K562 (cell line): ENCODE measurements around the gene ANKRD13D. TPM values are rescaled to one million over a fixed set of nuclear protein-coding genes. Genes with fewer than 3 reads are reported as not detected.

Experiments
- CCNT2 ChIP-seq: IDR thresholded peaks from 2 replicates; pipeline ENCODE4 v1.6.1; 2011; ENCODE audit warnings: borderline replicate concordance, low read depth, mild to moderate bottlenecking, moderate library complexity, mixed read lengths, low read length; ENCODE audit not compliant: insufficient read length; ENCODE audit errors: extremely low read depth
- CHAMP1 ChIP-seq: fragments of 450-650 bp; IDR thresholded peaks from 2 replicates; pipeline ENCODE4 v1.6.1; 2016; ENCODE audit warnings: mild to moderate bottlenecking
- CHD4 ChIP-seq: fragments of 200-600 bp; sonication (generic); IDR thresholded peaks from 3 replicates; pipeline ENCODE4 v1.6.1; 2012; ENCODE audit warnings: low read depth, mild to moderate bottlenecking, mixed read lengths, low read length, inconsistent platforms; ENCODE audit not compliant: insufficient read depth, insufficient replicate concordance, poor library complexity, severe bottlenecking
- CREB1 ChIP-seq, 2 experiments: sonication (generic) in 1 of 2; formaldehyde crosslinking in 1 of 2; IDR thresholded peaks; 2 replicates each; pipeline versions ENCODE4 v1.6.1 to v1.8.0; 2012 to 2022; ENCODE audit warnings: inconsistent platforms in 1 of 2, mild to moderate bottlenecking in 1 of 2, missing genetic modification reagents in 1 of 2, moderate library complexity in 1 of 2
- HNRNPUL1 ChIP-seq: fragments of 200-400 bp; formaldehyde crosslinking; IDR thresholded peaks from 2 replicates; pipeline ENCODE4 v1.6.1; 2017; ENCODE audit warnings: low read length
- SIN3A ChIP-seq, 2 experiments: fragments of 150-350 bp in 1 of 2; IDR thresholded peaks; 2 replicates each; pipeline ENCODE4 v1.6.1; 2011 to 2016; ENCODE audit warnings: borderline replicate concordance in 2 of 2, low read depth in 2 of 2, low read length in 2 of 2, mild to moderate bottlenecking in 2 of 2, moderate library complexity in 2 of 2; ENCODE audit not compliant: control insufficient read depth in 1 of 2
- ZBTB9 ChIP-seq: fragments of 450-650 bp; formaldehyde crosslinking; IDR thresholded peaks from 2 replicates; pipeline ENCODE4 v1.4.0; 2020; ENCODE audit warnings: mild to moderate bottlenecking, moderate library complexity
- ZNF589 ChIP-seq: fragments of 200-800 bp; sonication (Bioruptor generic); IDR thresholded peaks from 2 replicates; pipeline ENCODE4 v1.6.1; 2016; ENCODE audit warnings: low read depth, missing genetic modification characterization, missing compliant biosample characterization
- ZNF609 ChIP-seq: sonication (generic); formaldehyde crosslinking; IDR thresholded peaks from 2 replicates; pipeline ENCODE4 v1.8.1; 2023; ENCODE audit warnings: missing genetic modification reagents, mild to moderate bottlenecking, borderline replicate concordance
- polyA plus RNA-seq, 8 experiments: library from polyadenylated mRNA; depleted of rRNA in 4 of 8; stranded (reverse) in 5 of 8; unstranded in 3 of 8; fragments of >200 nt; fragmentation: Nextera tagmentation in 2 of 8; fragmentation: Illumina TruSeq in 1 of 8; extraction: Ambion mirVana in 2 of 8; extraction: Trizol in 1 of 8; gene quantifications; 2 replicates each; pipeline versions ENCODE4 v1.2.1 to v1.2.3, GENCODE V29; 2011 to 2014; ENCODE audit warnings: inconsistent platforms in 1 of 8, missing spikeins in 1 of 8
- total RNA-seq, 7 experiments: library from RNA; depleted of rRNA in 6 of 7; stranded (reverse); fragments of >200 nt in 6 of 7; fragmentation: Illumina TruSeq in 2 of 7; extraction: Trizol in 2 of 7; gene quantifications; 2 replicates each; pipeline versions ENCODE4 v1.2.1 to v1.2.3, GENCODE V29; 2011 to 2021; ENCODE audit warnings: low replicate concordance in 1 of 7
- TF ChIP-seq, protein P1 (sequence below), 2 experiments: IDR thresholded peaks; 2 replicates each; pipeline ENCODE4 v1.6.1; 2012; ENCODE audit warnings: improper control_type of control experiment in 2 of 2, low read depth in 2 of 2, low read length in 2 of 2, borderline replicate concordance in 1 of 2
- TF ChIP-seq, protein P2 (sequence below): fragments of 450-650 bp; conservative IDR thresholded peaks from 2 replicates; pipeline ENCODE4 v1.6.1; 2016; ENCODE audit warnings: missing genetic modification characterization, low read depth, mild to moderate bottlenecking, control low read depth, missing compliant biosample characterization

Gene ANKRD13D
- total and polyA plus RNA-seq, 9 of the 15 experiments (the other 6 are each of a cell fraction or from before 2014, with no cell fraction given): 0.94 to 40.9 (median 22.4) TPM

- TF ChIP-seq CHD4 (no peak), CREB1 (IDR thresholded peaks at IDR 0.05) (no peak), CREB1 (CRISPR knock-in tag; IDR thresholded peaks at IDR 0.05) (no peak), CHAMP1 (no peak), ZNF589 (no peak), SIN3A (IDR thresholded peaks at IDR 0.05; ENCODE audit: borderline replicate concordance in 2 of 2, control insufficient read depth in 1 of 2, low read depth in 2 of 2, low read length in 2 of 2) (no peak), CCNT2 (no peak), HNRNPUL1 (no peak), ZBTB9 (CRISPR knock-in tag) (no peak), ZNF609 (CRISPR knock-in tag) (no peak)
- TF ChIP-seq, protein P1, sequence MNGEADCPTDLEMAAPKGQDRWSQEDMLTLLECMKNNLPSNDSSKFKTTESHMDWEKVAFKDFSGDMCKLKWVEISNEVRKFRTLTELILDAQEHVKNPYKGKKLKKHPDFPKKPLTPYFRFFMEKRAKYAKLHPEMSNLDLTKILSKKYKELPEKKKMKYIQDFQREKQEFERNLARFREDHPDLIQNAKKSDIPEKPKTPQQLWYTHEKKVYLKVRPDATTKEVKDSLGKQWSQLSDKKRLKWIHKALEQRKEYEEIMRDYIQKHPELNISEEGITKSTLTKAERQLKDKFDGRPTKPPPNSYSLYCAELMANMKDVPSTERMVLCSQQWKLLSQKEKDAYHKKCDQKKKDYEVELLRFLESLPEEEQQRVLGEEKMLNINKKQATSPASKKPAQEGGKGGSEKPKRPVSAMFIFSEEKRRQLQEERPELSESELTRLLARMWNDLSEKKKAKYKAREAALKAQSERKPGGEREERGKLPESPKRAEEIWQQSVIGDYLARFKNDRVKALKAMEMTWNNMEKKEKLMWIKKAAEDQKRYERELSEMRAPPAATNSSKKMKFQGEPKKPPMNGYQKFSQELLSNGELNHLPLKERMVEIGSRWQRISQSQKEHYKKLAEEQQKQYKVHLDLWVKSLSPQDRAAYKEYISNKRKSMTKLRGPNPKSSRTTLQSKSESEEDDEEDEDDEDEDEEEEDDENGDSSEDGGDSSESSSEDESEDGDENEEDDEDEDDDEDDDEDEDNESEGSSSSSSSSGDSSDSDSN (IDR thresholded peaks at IDR 0.05; ENCODE audit: borderline replicate concordance in 1 of 2, low read depth in 2 of 2, low read length in 2 of 2): no peak
- TF ChIP-seq, protein P2, sequence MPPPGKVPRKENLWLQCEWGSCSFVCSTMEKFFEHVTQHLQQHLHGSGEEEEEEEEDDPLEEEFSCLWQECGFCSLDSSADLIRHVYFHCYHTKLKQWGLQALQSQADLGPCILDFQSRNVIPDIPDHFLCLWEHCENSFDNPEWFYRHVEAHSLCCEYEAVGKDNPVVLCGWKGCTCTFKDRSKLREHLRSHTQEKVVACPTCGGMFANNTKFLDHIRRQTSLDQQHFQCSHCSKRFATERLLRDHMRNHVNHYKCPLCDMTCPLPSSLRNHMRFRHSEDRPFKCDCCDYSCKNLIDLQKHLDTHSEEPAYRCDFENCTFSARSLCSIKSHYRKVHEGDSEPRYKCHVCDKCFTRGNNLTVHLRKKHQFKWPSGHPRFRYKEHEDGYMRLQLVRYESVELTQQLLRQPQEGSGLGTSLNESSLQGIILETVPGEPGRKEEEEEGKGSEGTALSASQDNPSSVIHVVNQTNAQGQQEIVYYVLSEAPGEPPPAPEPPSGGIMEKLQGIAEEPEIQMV (tag): no peak
Measured at GRCh38 chr11:67275606-67276409, 13.3 kb upstream of the ANKRD13D start (continued).
